ENCODE data around the gene STARD5. TPM values are rescaled to one million over a fixed set of nuclear protein-coding genes. Genes with fewer than 3 reads are reported as not detected.

STARD5 gene
- total RNA-seq, 4 donors from 2014 or later: 11.2 to 54.5 (median 41.3) TPM

GRCh38 chr15:81298611-81299010, 25.3 kb downstream of the STARD5 start:
- TF ChIP-seq CTCF (IDR thresholded peaks at IDR 0.05) (no peak), POLR2AphosphoS5 (IDR thresholded peaks at IDR 0.05) (no peak), EP300 (IDR thresholded peaks at IDR 0.05; ENCODE audit: low read depth) (no peak), POLR2A (IDR thresholded peaks at IDR 0.05) (no peak)
- intact Hi-C loops (cut with DNase I; ENCODE audit: low total_unique reads): no loop called here
- no peak for DNase-seq
- Histone ChIP-seq H3K27me3 (no peaks in the 10 kb centered on the region), H3K4me1 (peaks cover 0 to 24% (median 7%) of the 10 kb centered on the region in 4 donors), H3K9me3 (no peaks in the 10 kb centered on the region), H3K4me3 (peak overlapping the region in 2 of 4 donors; percentile 25 to 39), H3K36me3 (no peaks in the 10 kb centered on the region), H3K27ac (peak overlapping the region; percentile 62 to 83 (median 72))
- 35% methylated on average over 6 of the region's 6 CpGs; no CpG with 5 or more reads in 1 of the 2 donors for WGBS, 2 donors (ENCODE audit: low coverage in 1 of 2)
- in situ Hi-C loops (cut with MboI; ENCODE audit: low pct_ligation_motif_present in 1 of 4, low pct_unique_long_range_greater_than_20kb in 1 of 4, low sequenced_read_pairs in 3 of 4): no loop called here

GRCh38 chr15:81297603-81298575, 26.1 kb downstream of the STARD5 start:
- Histone ChIP-seq H3K9me3 (no peaks in the 10 kb centered on the region), H3K4me3 (peak overlapping the region in 3 of 4 donors; percentile 2 to 39 (median 25)), H3K36me3 (no peaks in the 10 kb centered on the region), H3K4me1 (peaks cover 0 to 19% (median 7%) of the 10 kb centered on the region in 4 donors), H3K27me3 (no peaks in the 10 kb centered on the region), H3K27ac (peak overlapping the region; percentile 62 to 83 (median 72))
- peak; percentile 6 for DNase-seq
- intact Hi-C loops (cut with DNase I; ENCODE audit: low total_unique reads): no loop called here
- in situ Hi-C loops (cut with MboI; ENCODE audit: low pct_ligation_motif_present in 1 of 4, low pct_unique_long_range_greater_than_20kb in 1 of 4, low sequenced_read_pairs in 3 of 4): no loop called here
- 71% methylated on average over 4 of the region's 4 CpGs; no CpG with 5 or more reads in 1 of the 2 donors for WGBS, 2 donors (ENCODE audit: low coverage in 1 of 2)
- no peak for TF ChIP-seq POLR2A (IDR thresholded peaks at IDR 0.05)
- no peak for TF ChIP-seq POLR2AphosphoS5 (IDR thresholded peaks at IDR 0.05)
- TF ChIP-seq CTCF (IDR thresholded peaks at IDR 0.05): no peak
- TF ChIP-seq EP300 (IDR thresholded peaks at IDR 0.05; ENCODE audit: low read depth): no peak

GRCh38 chr15:81297147-81297572, 26.8 kb downstream of the STARD5 start:
- WGBS, 2 donors (ENCODE audit: low coverage in 1 of 2): 57% methylated on average over 2 of the region's 3 CpGs; no CpG with 5 or more reads in 1 of the 2 donors
- in situ Hi-C loops (cut with MboI; ENCODE audit: low pct_ligation_motif_present in 1 of 4, low pct_unique_long_range_greater_than_20kb in 1 of 4, low sequenced_read_pairs in 3 of 4): no loop called here

GRCh38 chr15:81296673-81297072, 27.3 kb downstream of the STARD5 start:
- intact Hi-C loops (cut with DNase I; ENCODE audit: low total_unique reads): no loop called here
- WGBS, 2 donors (ENCODE audit: low coverage in 1 of 2): 64% methylated on average over 11 of the region's 11 CpGs; no CpG with 5 or more reads in 1 of the 2 donors
- no peaks in the 10 kb centered on the region for H3K27me3 ChIP-seq
- H3K4me3 ChIP-seq: peak overlapping the region in 2 of 4 donors; percentile 25 to 39
- TF ChIP-seq CTCF (IDR thresholded peaks at IDR 0.05) (no peak), POLR2A (IDR thresholded peaks at IDR 0.05) (peak; percentile 72), EP300 (IDR thresholded peaks at IDR 0.05; ENCODE audit: low read depth) (no peak), POLR2AphosphoS5 (IDR thresholded peaks at IDR 0.05) (peak; percentile 72 to 83 (median 80))
- H3K27ac ChIP-seq: peak overlapping the region; percentile 62 to 83 (median 72)
- no peaks in the 10 kb centered on the region for H3K9me3 ChIP-seq
- no peaks in the 10 kb centered on the region for H3K36me3 ChIP-seq
- peak; percentile 78 for DNase-seq
- H3K4me1 ChIP-seq: peaks cover 0 to 19% (median 7%) of the 10 kb centered on the region in 4 donors
- in situ Hi-C loops (cut with MboI; ENCODE audit: low pct_ligation_motif_present in 1 of 4, low pct_unique_long_range_greater_than_20kb in 1 of 4, low sequenced_read_pairs in 3 of 4): no loop called here

More at GRCh38 chr15:81297147-81297572, 26.8 kb downstream of the STARD5 start:
- H3K27me3 ChIP-seq: no peaks in the 10 kb centered on the region
- H3K4me1 ChIP-seq: peaks cover 0 to 19% (median 7%) of the 10 kb centered on the region in 4 donors
- intact Hi-C loops (cut with DNase I; ENCODE audit: low total_unique reads): no loop called here
- peak overlapping the region; percentile 62 to 83 (median 72) for H3K27ac ChIP-seq
- TF ChIP-seq POLR2A (IDR thresholded peaks at IDR 0.05): no peak
- peak; percentile 8 for DNase-seq
- H3K4me3 ChIP-seq: peak overlapping the region in 3 of 4 donors; percentile 2 to 39 (median 25)
- H3K36me3 ChIP-seq: no peaks in the 10 kb centered on the region
- H3K9me3 ChIP-seq: no peaks in the 10 kb centered on the region

All from transverse colon (tissue), 4 donors.